GM19468 (cell line): ENCODE measurements around the gene PLAC9.
"Not testable (repeated sequence)": the region's sequence is repeated elsewhere in the genome, so short reads cannot be mapped to it uniquely, and the experiment has no call there.

Experiments used
- ATAC-seq: cut with Tn5 transposase; IDR thresholded peaks from one replicate; pipeline ENCODE4 v1.9.1; 2021; ENCODE audit warnings: mild to moderate bottlenecking, moderate library complexity, moderate number of reproducible peaks; ENCODE audit not compliant: unreplicated experiment; ENCODE audit errors: extremely low read depth

PLAC9 gene

DNA sequence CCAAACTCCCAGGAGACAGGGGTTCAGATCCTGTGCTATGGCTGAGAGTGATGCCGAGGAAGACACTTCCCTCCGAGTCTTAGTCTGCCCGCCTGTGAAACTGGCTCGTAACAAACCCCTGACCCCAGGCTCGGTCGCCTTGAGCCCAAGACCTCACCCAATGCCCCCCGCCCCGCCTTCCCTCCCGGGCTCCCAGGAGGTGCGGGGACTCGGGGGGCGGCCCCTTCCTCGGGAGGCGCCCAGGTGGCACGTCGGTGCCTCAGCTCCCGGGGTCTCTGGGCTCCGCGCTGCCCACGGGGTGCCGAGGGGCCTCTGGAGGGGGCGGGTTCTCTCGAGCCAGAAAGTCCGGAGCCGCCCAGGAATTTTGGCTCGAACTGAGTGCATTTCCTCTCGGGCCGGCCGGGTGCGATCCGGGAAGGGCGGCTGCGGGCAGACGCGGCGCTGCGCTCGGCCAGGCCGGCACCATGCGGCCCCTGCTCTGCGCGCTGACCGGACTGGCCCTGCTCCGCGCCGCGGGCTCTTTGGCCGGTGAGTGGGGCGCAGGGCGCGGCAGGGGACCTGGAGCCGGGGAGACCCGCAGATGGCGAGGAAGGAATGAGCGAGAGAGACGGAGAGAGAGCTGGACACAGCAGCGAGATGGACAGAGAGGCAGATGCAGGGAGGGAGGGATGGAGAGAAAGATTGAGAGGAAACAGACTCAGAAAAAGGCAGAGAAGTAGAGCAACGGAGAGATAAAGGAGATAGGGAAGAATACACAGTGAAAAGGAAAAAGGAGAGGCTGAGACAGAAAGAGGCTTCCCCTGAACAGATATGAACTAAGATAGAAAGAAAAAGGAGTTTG, at the start of gene PLAC9:
TSS of gene PLAC9 (plus strand) at position 432 of the 841 bp plus-strand sequence. CDS start at position 465, 33 bp downstream.
- no peak for ATAC-seq

- no peak for ATAC-seq
Observed at GRCh38 chr10:80090121-80090520, 42.4 kb upstream of the PLAC9 start.

- ATAC-seq = no peak
Observed at GRCh38 chr10:80094231-80094630, 38.3 kb upstream of the PLAC9 start.

DNA sequence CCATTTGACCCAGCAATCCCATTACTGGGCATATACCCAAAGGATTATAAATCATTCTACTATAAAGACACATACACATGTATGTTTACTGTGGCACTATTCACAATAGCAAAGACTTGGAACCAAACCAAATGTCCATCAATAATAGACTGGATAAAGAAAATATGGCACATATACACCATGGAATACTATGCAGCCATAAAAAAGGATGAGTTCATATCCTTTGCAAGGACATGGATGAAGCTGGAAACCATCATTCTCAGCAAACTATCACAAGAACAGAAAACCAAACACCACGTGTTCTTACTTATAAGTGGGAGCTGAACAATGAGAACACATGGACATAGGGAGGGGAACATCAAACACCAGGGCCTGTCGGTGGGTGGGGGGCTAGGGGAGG, 34.3 kb upstream of the PLAC9 start:
- not testable (repeated sequence) for ATAC-seq

DNA sequence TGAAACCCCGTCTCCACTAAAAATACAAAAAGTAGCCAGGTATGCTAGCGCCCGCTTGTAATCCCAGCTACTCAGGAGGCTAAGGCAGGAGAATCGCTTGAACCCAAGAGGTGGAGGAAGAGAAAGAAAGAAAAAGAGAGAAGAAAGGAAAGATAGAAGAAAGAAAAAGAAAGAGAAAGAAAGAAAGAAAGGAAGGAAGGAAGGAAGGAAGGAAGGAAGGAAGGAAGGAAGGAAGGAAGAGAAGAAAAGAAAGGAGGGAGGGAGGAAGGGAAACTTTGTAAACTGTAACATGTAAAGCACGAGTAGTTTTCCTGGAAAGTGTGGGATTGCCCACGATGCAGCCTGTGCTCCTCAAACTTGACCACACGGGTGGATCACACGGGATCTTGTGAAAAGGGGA, 33.2 kb upstream of the PLAC9 start:
- not testable (repeated sequence) for ATAC-seq

GRCh38 chr10:80100116-80100515, 32.4 kb upstream of the PLAC9 start:
- ATAC-seq = no peak

- ATAC-seq = no peak
Observed at GRCh38 chr10:80100861-80101695, 31.5 kb upstream of the PLAC9 start.

GRCh38 chr10:80104066-80104926, 28.2 kb upstream of the PLAC9 start:
- ATAC-seq = no peak

DNA sequence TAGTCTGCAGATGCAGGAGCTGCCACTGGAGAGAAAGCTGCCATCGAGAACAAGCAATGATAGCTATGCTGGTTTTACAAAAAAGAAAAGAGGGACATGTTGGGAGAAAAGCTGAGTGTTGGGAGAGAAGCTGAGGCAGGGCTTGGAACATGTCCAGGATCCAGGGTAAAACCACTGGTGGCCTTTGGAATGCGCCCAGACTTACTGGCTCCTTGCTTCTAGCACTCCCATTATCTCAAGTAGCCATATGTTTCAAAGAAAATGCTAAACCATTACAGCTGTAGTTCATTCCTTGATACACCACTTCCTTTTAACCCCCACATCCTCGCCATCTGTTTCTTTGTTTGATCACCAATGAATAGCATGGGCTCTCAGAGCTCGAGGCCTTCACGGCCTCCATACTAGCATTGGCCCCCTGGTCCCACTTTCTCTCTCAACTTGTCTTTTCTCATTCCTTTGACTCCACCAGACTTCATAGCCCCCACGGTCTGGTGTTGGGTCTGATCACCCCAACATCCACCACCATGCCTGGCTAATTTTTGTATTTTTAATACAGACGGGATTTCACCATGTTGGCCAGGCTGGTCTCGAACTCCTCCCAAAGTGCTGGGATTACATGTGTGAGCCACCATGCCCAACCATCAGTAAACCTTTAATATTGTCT, 23.8 kb upstream of the PLAC9 start:
- no peak for ATAC-seq

GRCh38 chr10:80110986-80111385, 21.5 kb upstream of the PLAC9 start:
- no peak for ATAC-seq

GRCh38 chr10:80118669-80119068, 13.9 kb upstream of the PLAC9 start:
- no peak for ATAC-seq

GRCh38 chr10:80122110-80122710, 10.3 kb upstream of the PLAC9 start:
- no peak for ATAC-seq

DNA sequence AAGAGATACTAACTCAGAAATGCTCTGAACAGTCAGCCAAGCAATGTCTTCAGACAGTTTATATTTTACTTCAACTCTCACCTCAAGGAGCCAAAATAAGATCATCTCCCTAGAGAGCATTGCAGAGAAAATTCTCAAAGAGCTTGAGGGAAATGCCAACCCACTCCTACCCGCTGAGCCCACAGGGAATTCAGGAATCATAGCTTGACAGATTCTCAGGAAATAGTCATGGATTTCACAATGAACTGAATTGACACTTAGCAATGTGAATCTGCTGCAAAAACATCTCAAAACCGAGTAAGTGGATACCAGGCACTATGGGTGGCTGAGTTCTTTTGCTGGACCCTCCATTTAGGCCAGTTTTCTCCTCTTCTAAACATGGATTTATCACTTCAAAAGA, 9.8 kb upstream of the PLAC9 start:
- no peak for ATAC-seq

DNA sequence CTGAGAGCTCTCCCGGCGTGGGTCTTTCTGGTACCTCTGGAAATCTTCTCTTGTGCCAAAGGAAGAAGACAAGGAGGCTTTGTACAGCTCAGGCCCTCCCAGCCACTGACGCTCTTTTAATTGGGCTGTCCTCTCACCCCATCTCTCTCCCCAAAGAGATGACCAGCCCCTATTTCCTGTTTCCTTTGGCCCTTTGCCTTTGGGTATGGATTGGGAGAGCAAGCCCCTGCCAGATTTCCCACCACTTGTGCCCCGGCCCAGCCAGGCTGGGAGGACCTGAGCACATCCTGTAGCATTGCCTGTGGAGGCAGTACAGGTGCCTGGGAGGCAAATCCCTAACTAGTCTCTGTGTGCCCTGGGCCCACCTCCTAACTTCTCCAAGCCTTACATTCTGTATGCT, 5.7 kb upstream of the PLAC9 start:
- ATAC-seq = no peak

DNA sequence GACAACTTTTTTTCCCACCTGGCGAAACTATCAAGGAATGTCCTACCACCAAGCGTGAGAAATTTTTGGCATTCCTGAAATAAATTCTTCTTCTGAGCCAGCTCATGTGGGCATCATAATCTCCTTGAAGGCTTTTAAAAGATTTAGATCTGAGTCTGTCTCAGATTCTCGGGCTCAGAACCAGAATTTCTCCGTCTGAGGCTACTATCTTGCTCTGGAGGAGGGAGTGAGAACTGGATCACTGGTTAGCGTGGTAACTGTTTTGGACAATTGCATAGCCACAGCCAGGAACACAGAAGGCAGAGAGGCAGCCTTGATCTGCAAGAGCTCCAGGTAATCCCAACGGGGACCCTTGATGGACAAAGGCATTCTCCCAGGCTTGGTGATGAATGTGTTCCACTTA, 1.0 kb upstream of the PLAC9 start:
- no peak for ATAC-seq

DNA sequence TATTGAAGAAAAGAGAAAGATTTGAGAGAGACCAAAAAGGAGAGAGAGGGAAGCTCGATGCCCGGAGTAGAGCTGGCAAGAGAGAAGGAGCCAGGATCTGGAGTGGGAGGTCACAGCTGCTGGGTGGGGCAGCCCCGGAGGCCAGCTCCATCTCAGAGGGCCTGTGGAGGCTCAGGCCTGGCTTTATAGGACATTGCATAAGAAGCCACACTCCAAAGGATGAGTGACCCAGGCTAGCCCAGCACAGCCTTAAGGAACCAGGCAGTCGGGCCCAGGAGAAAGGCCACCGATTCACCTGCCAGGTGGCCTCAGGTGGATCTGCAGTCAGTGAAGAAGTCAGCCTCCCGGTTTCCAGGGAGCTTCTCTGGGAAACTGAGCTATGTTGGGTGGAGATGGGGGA, 676 bp downstream of the PLAC9 start:
- no peak for ATAC-seq

- ATAC-seq = not testable (repeated sequence)
Observed at GRCh38 chr10:80133687-80134086, 1.2 kb downstream of the PLAC9 start.

DNA sequence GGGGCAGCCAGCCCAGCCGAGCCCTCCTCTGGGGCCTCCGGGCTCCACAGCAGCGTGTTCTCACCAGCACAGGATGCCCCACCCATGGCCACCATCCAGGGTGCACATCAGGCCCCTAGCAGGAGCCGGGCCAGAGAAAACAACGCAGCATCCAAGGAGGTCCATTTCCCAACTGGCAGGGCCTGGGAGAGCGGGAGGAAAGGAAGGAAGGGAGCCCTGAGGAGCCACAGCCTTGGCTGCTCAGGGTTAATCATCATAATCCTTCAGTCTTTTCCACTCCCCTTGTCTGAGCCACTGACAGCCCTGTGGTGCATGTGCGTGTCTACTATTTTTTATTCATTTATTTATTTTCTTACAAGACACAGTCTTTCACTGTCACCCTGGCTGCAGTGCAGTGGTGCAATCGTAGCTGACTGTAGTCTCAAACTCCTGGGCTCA, 3.6 kb downstream of the PLAC9 start:
- no peak for ATAC-seq
